ENCODE results near the gene SMARCA2. TPM values are rescaled to one million over a fixed set of nuclear protein-coding genes. Genes with fewer than 3 reads are reported as not detected.

Gene SMARCA2
- total and polyA plus RNA-seq, 10 of the 15 experiments (the other 5 are each of a cell fraction or from before 2014, with no cell fraction given), result 100 to 392 (median 204) TPM

DNA sequence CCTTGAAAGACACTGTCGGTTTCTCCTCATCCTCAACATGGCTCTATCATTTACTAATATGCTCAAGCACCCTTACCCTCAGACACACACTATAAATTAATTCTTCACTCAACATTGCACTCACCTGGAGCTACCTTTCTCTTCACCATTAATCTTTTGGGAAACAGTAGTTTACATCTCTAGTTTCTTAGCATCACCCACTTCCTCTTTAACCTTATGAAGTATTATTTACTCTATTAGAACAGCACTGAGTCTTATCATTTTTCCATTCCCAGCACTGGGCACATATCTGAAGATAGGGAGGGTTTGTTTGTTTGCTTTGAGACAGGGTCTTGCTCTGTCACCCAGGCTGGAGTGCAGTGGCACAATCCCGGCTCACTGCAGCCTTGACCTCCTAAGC is 213.5 kb downstream of the SMARCA2 start:
- no peak overlapping the region for H3K27ac ChIP-seq (ENCODE audit: control insufficient read depth, insufficient read depth)
- no TSS peak for BruUV-seq (replicated peaks)
- ATAC-seq, result peak; percentile 51
- DNase-seq (ENCODE audit: low read depth, low spot score), result no peak
- RAD21 ChIA-PET (ENCODE audit: unreplicated experiment), result interaction anchor here (1.3 to 3.5 kb wide), 5 partner anchors 11 to 499 kb away, joined by 3 to 15 read pairs (median 4); no protein-coding TSS in a partner anchor
- no peak for FAIRE-seq
- H4K20me1 ChIP-seq (ENCODE audit: control insufficient read depth, insufficient read depth), result no peaks in the 10 kb centered on the region
- intact Hi-C loops (cut with micrococcal nuclease; ENCODE audit: unreplicated experiment), result loop anchor here (1.0 kb wide), 1 partner anchor 500 kb away; no protein-coding TSS in a partner anchor
- POLR2A ChIA-PET, result no interaction called here
- no peak overlapping the region for H3K4me3 ChIP-seq
- no peak overlapping the region; the same call in 1 of the 2 replicates for H2AFZ ChIP-seq (ENCODE audit: control insufficient read depth, low read depth, low read length)
- H3K4me2 ChIP-seq (ENCODE audit: control insufficient read depth, insufficient read depth), result no peak overlapping the region; the same call in 1 of the 2 replicates
- peaks cover 2% of the 10 kb centered on the region; the same call in 2 of the 3 replicates for H3K9me3 ChIP-seq (replicated peaks; ENCODE audit: control insufficient read depth, insufficient read depth, low read length)
- H3K27me3 ChIP-seq (replicated peaks in 1 of 2; ENCODE audit: control insufficient read depth in 2 of 2, insufficient read depth in 2 of 2, low read length in 1 of 2), result no peaks in the 10 kb centered on the region
- no peak overlapping the region for H3K9ac ChIP-seq (ENCODE audit: control insufficient read depth, insufficient read depth, low read length)
- H3K4me1 ChIP-seq (ENCODE audit: control insufficient read depth, insufficient read depth, low read length), result peaks cover 16% of the 10 kb centered on the region
- H3K79me2 ChIP-seq (ENCODE audit: control insufficient read depth, insufficient read depth, low read length), result no peaks in the 10 kb centered on the region
- CTCF ChIA-PET, result interaction anchor here (0.8 to 4.4 kb wide), 9 partner anchors 9 to 1213 kb away, joined by 3 to 25 read pairs (median 4); no protein-coding TSS in a partner anchor
- in situ Hi-C loops (cut with MboI), result no loop called here
- TF ChIP-seq SPI1 (IDR thresholded peaks at IDR 0.05; ENCODE audit: borderline replicate concordance, insufficient read depth, low read depth, low read length) (peak; percentile 59; the same call in 1 of the 2 replicates), ATF3 (IDR thresholded peaks at IDR 0.05; ENCODE audit: borderline replicate concordance, extremely low read depth, low read depth, low read length) (no peak)
- 58% methylated on average over 2 of the region's 2 CpGs for WGBS (ENCODE audit: insufficient coverage, insufficient replicate concordance, low lambda C conversion rate, missing lambda C conversion rate)
- SMC1A ChIA-PET (ENCODE audit: uncharacterized antibody, unreplicated experiment), result interaction anchor here (1.3 to 2.5 kb wide), 8 partner anchors 8 to 501 kb away, joined by 3 to 13 read pairs (median 6); no protein-coding TSS in a partner anchor
- no peaks in the 10 kb centered on the region for H3K36me3 ChIP-seq (ENCODE audit: control insufficient read depth in 2 of 2, insufficient read depth in 2 of 2, low read length in 1 of 2)

- DNase-seq (ENCODE audit: low read depth, low spot score) (no peak), ATAC-seq (peak; percentile 88), FAIRE-seq (no peak)
- ChIA-PET POLR2A (interaction anchor here (1.4 kb wide), 1 partner anchor 13 kb away, joined by 3 read pairs; no protein-coding TSS in a partner anchor), RAD21 (ENCODE audit: unreplicated experiment) (interaction anchor here (1.1 to 3.5 kb wide), 8 partner anchors 11 to 499 kb away, joined by 3 to 15 read pairs (median 4); no protein-coding TSS in a partner anchor), CTCF (interaction anchor here (0.7 to 4.4 kb wide), 12 partner anchors 9 to 1212 kb away, joined by 3 to 25 read pairs (median 4); no protein-coding TSS in a partner anchor), SMC1A (ENCODE audit: uncharacterized antibody, unreplicated experiment) (interaction anchor here (0.7 to 2.5 kb wide), 15 partner anchors 9 to 502 kb away, joined by 3 to 13 read pairs (median 4); no protein-coding TSS in a partner anchor)
- 0 out of 2 replicates have a peak overlapping the region, but pooled peaks have one; percentile 8 for H3K27ac ChIP-seq (ENCODE audit: control insufficient read depth, insufficient read depth)
- H3K9me3 ChIP-seq (replicated peaks; ENCODE audit: control insufficient read depth, insufficient read depth, low read length), result peaks cover 2% of the 10 kb centered on the region; the same call in 2 of the 3 replicates
- H2AFZ ChIP-seq (ENCODE audit: control insufficient read depth, low read depth, low read length), result no peak overlapping the region
- in situ Hi-C loops (cut with MboI) (no loop called here), intact Hi-C loops (cut with micrococcal nuclease; ENCODE audit: unreplicated experiment) (loop anchor here (1.0 kb wide), 1 partner anchor 499 kb away; no protein-coding TSS in a partner anchor)
- H3K79me2 ChIP-seq (ENCODE audit: control insufficient read depth, insufficient read depth, low read length), result no peaks in the 10 kb centered on the region
- peak overlapping the region; percentile 52 for H3K4me2 ChIP-seq (ENCODE audit: control insufficient read depth, insufficient read depth)
- 0 out of 2 replicates have a peak overlapping the region, but pooled peaks have one; percentile 5 for H3K4me3 ChIP-seq
- no peaks in the 10 kb centered on the region for H3K36me3 ChIP-seq (ENCODE audit: control insufficient read depth in 2 of 2, insufficient read depth in 2 of 2, low read length in 1 of 2)
- 71% methylated on average over 3 of the region's 3 CpGs for WGBS (ENCODE audit: insufficient coverage, insufficient replicate concordance, low lambda C conversion rate, missing lambda C conversion rate)
- H3K27me3 ChIP-seq (replicated peaks in 1 of 2; ENCODE audit: control insufficient read depth in 2 of 2, insufficient read depth in 2 of 2, low read length in 1 of 2), result no peaks in the 10 kb centered on the region
- no TSS peak for BruUV-seq (replicated peaks)
- H3K4me1 ChIP-seq (ENCODE audit: control insufficient read depth, insufficient read depth, low read length), result peaks cover 16% of the 10 kb centered on the region
- H3K9ac ChIP-seq (ENCODE audit: control insufficient read depth, insufficient read depth, low read length), result no peak overlapping the region
- no peaks in the 10 kb centered on the region for H4K20me1 ChIP-seq (ENCODE audit: control insufficient read depth, insufficient read depth)
- TF ChIP-seq, protein P1, sequence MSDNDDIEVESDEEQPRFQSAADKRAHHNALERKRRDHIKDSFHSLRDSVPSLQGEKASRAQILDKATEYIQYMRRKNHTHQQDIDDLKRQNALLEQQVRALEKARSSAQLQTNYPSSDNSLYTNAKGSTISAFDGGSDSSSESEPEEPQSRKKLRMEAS (IDR thresholded peaks at IDR 0.05; ENCODE audit: low read depth, low read length), result no peak
- TF ChIP-seq BHLHE40 (IDR thresholded peaks at IDR 0.05; ENCODE audit: borderline replicate concordance in 1 of 2, low read depth in 2 of 2, low read length in 1 of 2), result peak in 1 of 2 experiments; percentile 12; a peak in 1 of 4 replicates
- TF ChIP-seq JUNB (IDR thresholded peaks at IDR 0.05), result peak; percentile 6; the same call in 1 of the 2 replicates
- peak; percentile 89 for TF ChIP-seq RUNX3 (IDR thresholded peaks at IDR 0.05; ENCODE audit: low read length)
- no peak for TF ChIP-seq PAX8 (IDR thresholded peaks at IDR 0.05)
- TF ChIP-seq DPF2 (IDR thresholded peaks at IDR 0.05), result no peak; the same call in 1 of the 2 replicates
- TF ChIP-seq EED (IDR thresholded peaks at IDR 0.05; ENCODE audit: low read depth), result 0 out of 2 replicates have a peak, but pooled peaks have one; percentile 50
- TF ChIP-seq IKZF1 (conservative IDR thresholded peaks at IDR 0.05), result peak; percentile 69
- TF ChIP-seq MYB (IDR thresholded peaks at IDR 0.05; ENCODE audit: borderline replicate concordance, low read depth, low read length), result no peak
- TF ChIP-seq, protein P2, sequence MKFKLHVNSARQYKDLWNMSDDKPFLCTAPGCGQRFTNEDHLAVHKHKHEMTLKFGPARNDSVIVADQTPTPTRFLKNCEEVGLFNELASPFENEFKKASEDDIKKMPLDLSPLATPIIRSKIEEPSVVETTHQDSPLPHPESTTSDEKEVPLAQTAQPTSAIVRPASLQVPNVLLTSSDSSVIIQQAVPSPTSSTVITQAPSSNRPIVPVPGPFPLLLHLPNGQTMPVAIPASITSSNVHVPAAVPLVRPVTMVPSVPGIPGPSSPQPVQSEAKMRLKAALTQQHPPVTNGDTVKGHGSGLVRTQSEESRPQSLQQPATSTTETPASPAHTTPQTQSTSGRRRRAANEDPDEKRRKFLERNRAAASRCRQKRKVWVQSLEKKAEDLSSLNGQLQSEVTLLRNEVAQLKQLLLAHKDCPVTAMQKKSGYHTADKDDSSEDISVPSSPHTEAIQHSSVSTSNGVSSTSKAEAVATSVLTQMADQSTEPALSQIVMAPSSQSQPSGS (IDR thresholded peaks at IDR 0.05; ENCODE audit: low read length), result peak; percentile 55; the same call in 1 of the 2 replicates
- no peak; the same call in 1 of the 2 replicates for TF ChIP-seq PML (IDR thresholded peaks at IDR 0.05; ENCODE audit: low read length)
Measured at GRCh38 chr9:2229109-2229721, 214.1 kb downstream of the SMARCA2 start.

Measured in GM12878 (cell line).